NCI-H526 (cell line): ENCODE results near the gene TP63.
"Not testable (repeated sequence)": the region's sequence is repeated elsewhere in the genome, so short reads cannot be mapped to it uniquely, and the experiment has no call there.

Source experiments
- DNase-seq, 2 experiments: peaks; one replicate each; lab custom pipeline; 2025; lab: John Stamatoyannopoulos, UW

Gene TP63

GRCh38 chr3:189721873-189722665 lies 90.9 kb downstream of the TP63 start:
- no peak for DNase-seq

GRCh38 chr3:189724356-189724755 lies 93.2 kb downstream of the TP63 start:
- no peak for DNase-seq

- no peak for DNase-seq
Observed at GRCh38 chr3:189726277-189726676, 95.1 kb downstream of the TP63 start.

- DNase-seq: no peak
Observed at GRCh38 chr3:189727158-189727557, 96.0 kb downstream of the TP63 start.

GRCh38 chr3:189727898-189728297 lies 96.7 kb downstream of the TP63 start:
- no peak for DNase-seq

- DNase-seq: no peak
Observed at GRCh38 chr3:189728915-189729314, 97.7 kb downstream of the TP63 start.

GRCh38 chr3:189734061-189734460 lies 102.9 kb downstream of the TP63 start:
- DNase-seq: no peak

GRCh38 chr3:189735913-189736312 lies 104.7 kb downstream of the TP63 start:
- DNase-seq: no peak

GRCh38 chr3:189737071-189737470 lies 105.9 kb downstream of the TP63 start:
- DNase-seq: no peak

GRCh38 chr3:189737619-189738018 lies 106.4 kb downstream of the TP63 start:
- no peak for DNase-seq

- DNase-seq: no peak
Observed at GRCh38 chr3:189739378-189739777, 108.2 kb downstream of the TP63 start.

- no peak for DNase-seq
Observed at GRCh38 chr3:189740156-189740555, 109.0 kb downstream of the TP63 start.

- DNase-seq: no peak
Observed at GRCh38 chr3:189744235-189744634, 113.0 kb downstream of the TP63 start.

- DNase-seq: no peak
Observed at GRCh38 chr3:189745622-189746021, 114.4 kb downstream of the TP63 start.

- no peak for DNase-seq
Observed at GRCh38 chr3:189748046-189748445, 116.9 kb downstream of the TP63 start.

- not testable (repeated sequence) for DNase-seq
Observed at GRCh38 chr3:189750972-189751371, 119.8 kb downstream of the TP63 start.

GRCh38 chr3:189754356-189754755 lies 123.2 kb downstream of the TP63 start:
- no peak for DNase-seq

GRCh38 chr3:189756582-189757078 lies 125.4 kb downstream of the TP63 start:
- DNase-seq: no peak

GRCh38 chr3:189758186-189758585 lies 127.0 kb downstream of the TP63 start:
- no peak for DNase-seq

GRCh38 chr3:189766416-189766815 lies 135.2 kb downstream of the TP63 start:
- DNase-seq: no peak

GRCh38 chr3:189771842-189772450 lies 140.8 kb downstream of the TP63 start:
- DNase-seq: no peak

GRCh38 chr3:189772584-189772983 lies 141.4 kb downstream of the TP63 start:
- DNase-seq: no peak

GRCh38 chr3:189773056-189773455 lies 141.9 kb downstream of the TP63 start:
- DNase-seq: no peak
